Neutrophil (primary cell): Measurements from ENCODE around the gene IL17C.
A peak's percentile ranks its signal among the peaks of the same experiment; 100 is the strongest.

Source experiments
- H3K27ac ChIP-seq: fragments of 200-600 bp; sonication (generic); 2 replicates; pipeline ENCODE4 v1.5.1; 2016; ENCODE audit warnings: mild to moderate bottlenecking, moderate library complexity
- H3K27me3 ChIP-seq: fragments of 200-600 bp; sonication (generic); 2 replicates; pipeline ENCODE4 v1.6.0; 2016; ENCODE audit warnings: mild to moderate bottlenecking
- H3K36me3 ChIP-seq: fragments of 200-600 bp; sonication (generic); 2 replicates; pipeline ENCODE4 v1.5.1; 2017
- H3K4me1 ChIP-seq, 2 experiments: fragments of 200-600 bp in 1 of 2; sonication (generic) in 1 of 2; 1 replicate in 1 of 2; 2 replicates in 1 of 2; pipeline versions ENCODE4 v1.5.1 to v1.6.1; 2013 to 2016; ENCODE audit warnings: low read depth in 1 of 2, low read length in 1 of 2, mild to moderate bottlenecking in 1 of 2, moderate library complexity in 1 of 2; ENCODE audit not compliant: control insufficient read depth in 1 of 2, insufficient read depth in 1 of 2
- H3K4me3 ChIP-seq, 2 experiments: fragments of 200-600 bp in 1 of 2; sonication (generic) in 1 of 2; 1 replicate in 1 of 2; 2 replicates in 1 of 2; pipeline ENCODE4 v1.5.1; 2013 to 2016; ENCODE audit warnings: low read depth in 1 of 2, low read length in 1 of 2, mild to moderate bottlenecking in 1 of 2, moderate library complexity in 1 of 2
- H3K9me3 ChIP-seq: fragments of 200-600 bp; sonication (generic); 2 replicates; pipeline ENCODE4 v1.5.1; 2016
- CTCF ChIP-seq: fragments of 200-600 bp; sonication (generic); IDR thresholded peaks from 2 replicates; pipeline ENCODE4 v1.5.1; 2016; ENCODE audit warnings: antibody characterized with exemption

Gene IL17C

DNA sequence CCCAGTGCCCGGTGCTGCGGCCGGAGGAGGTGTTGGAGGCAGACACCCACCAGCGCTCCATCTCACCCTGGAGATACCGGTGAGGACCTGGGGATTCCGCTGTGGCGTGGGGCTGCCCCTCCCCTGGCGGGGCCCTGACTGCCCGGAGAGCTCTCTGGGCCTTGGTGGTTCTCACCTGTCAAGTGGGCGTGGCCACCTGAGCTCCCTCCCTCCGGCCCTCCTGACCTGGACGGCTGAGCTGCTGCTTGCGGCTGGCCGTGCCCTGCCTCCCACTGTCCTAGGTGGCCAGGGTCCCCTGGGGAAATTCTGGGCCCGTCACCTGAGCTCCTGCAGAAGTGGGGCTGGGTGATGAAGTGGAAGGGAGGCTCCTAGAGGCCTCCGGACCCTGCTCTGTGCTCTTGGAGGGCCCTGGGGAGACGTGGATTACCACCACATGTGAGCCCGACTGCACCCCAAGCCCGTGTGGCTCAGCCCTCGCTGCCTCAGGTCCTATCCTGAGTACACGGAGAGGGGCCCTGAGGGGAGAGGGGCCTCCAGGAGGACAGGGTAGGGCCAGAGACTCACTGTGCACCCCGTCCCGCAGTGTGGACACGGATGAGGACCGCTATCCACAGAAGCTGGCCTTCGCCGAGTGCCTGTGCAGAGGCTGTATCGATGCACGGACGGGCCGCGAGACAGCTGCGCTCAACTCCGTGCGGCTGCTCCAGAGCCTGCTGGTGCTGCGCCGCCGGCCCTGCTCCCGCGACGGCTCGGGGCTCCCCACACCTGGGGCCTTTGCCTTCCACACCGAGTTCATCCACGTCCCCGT is 1.1 kb downstream of the IL17C start:
- TF ChIP-seq CTCF, result no peak
- Histone ChIP-seq H3K4me1 (peaks cover 19 to 25% of the 10 kb centered on the region in 2 experiments), H3K36me3 (peaks cover 27% of the 10 kb centered on the region), H3K9me3 (no peaks in the 10 kb centered on the region), H3K27me3 (peaks cover 67% of the 10 kb centered on the region), H3K4me3 (no peak overlapping the region), H3K27ac (no peak overlapping the region)

GRCh38 chr16:88640039-88640495 is 1.7 kb downstream of the IL17C start:
- Histone ChIP-seq H3K9me3 (no peaks in the 10 kb centered on the region), H3K4me3 (no peak overlapping the region), H3K27ac (no peak overlapping the region), H3K4me1 (peaks cover 16 to 19% of the 10 kb centered on the region in 2 experiments), H3K36me3 (peaks cover 33% of the 10 kb centered on the region), H3K27me3 (peaks cover 61% of the 10 kb centered on the region)
- TF ChIP-seq CTCF, result no peak

GRCh38 chr16:88640498-88641247 is 2.3 kb downstream of the IL17C start:
- peaks cover 55% of the 10 kb centered on the region for H3K27me3 ChIP-seq
- H3K4me1 ChIP-seq, result peaks cover 11 to 17% of the 10 kb centered on the region in 2 experiments
- no peak for TF ChIP-seq CTCF

GRCh38 chr16:88642881-88643643 is 4.7 kb downstream of the IL17C start:
- H3K36me3 ChIP-seq, result peaks cover 63% of the 10 kb centered on the region
- H3K4me3 ChIP-seq, result no peak overlapping the region
- H3K27ac ChIP-seq, result peak overlapping the region; percentile 55
- peaks cover 31% of the 10 kb centered on the region for H3K27me3 ChIP-seq
- H3K9me3 ChIP-seq, result no peaks in the 10 kb centered on the region
- H3K4me1 ChIP-seq, result peaks cover 24 to 34% of the 10 kb centered on the region in 2 experiments
- TF ChIP-seq CTCF, result no peak

More at GRCh38 chr16:88640498-88641247, 2.3 kb downstream of the IL17C start:
- Histone ChIP-seq H3K27ac (no peak overlapping the region), H3K36me3 (peaks cover 39% of the 10 kb centered on the region), H3K9me3 (no peaks in the 10 kb centered on the region), H3K4me3 (no peak overlapping the region)

DNA sequence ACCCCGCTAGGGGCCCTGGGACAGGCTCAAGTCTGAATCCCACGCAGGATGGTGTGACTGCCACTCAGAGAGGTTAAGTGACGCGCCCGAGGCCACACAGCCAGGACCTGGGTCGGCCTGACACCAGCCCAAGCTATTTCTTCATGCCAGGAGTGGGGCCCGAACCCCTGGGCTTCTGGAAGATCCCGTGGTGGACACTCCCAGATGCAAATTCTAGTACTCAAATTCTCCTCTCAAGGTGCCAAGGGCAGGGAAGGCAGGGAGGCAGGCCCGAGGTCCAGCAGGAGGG is 5.2 kb downstream of the IL17C start:
- no peak for TF ChIP-seq CTCF
- peaks cover 25 to 35% of the 10 kb centered on the region in 2 experiments for H3K4me1 ChIP-seq
- H3K36me3 ChIP-seq, result peaks cover 65% of the 10 kb centered on the region
- H3K9me3 ChIP-seq, result no peaks in the 10 kb centered on the region
- H3K27ac ChIP-seq, result peak overlapping the region; percentile 55
- peaks cover 26% of the 10 kb centered on the region for H3K27me3 ChIP-seq
- no peak overlapping the region for H3K4me3 ChIP-seq
